Thoracic aorta (tissue), 2 donors: ENCODE measurements around the gene SLC12A4. TPM values are rescaled to one million over a fixed set of nuclear protein-coding genes. Genes with fewer than 3 reads are reported as not detected.
"Not testable (repeated sequence)": the region's sequence is repeated elsewhere in the genome, so short reads cannot be mapped to it uniquely, and the experiment has no call there.

Experiments used
- ATAC-seq: fragments of 150-250 bp; one replicate; pipeline ENCODE4 v1.8.0; 2017; ENCODE audit warnings: low read depth; ENCODE audit not compliant: insufficient number of reproducible peaks, low FRiP score
- DNase-seq: peaks from one replicate; pipeline ENCODE4 v3.0.0-alpha.2; 2020; ENCODE audit warnings: low spot score
- H3K27ac ChIP-seq, 2 donors: fragments of 200-600 bp; sonication (generic); 1 replicate in 1 of 2; 2 replicates in 1 of 2; pipeline ENCODE4 v1.5.1; 2016; ENCODE audit warnings: mild to moderate bottlenecking in 2 of 2, moderate library complexity in 2 of 2
- H3K27me3 ChIP-seq: fragments of 200-600 bp; sonication (generic); replicated peaks from 2 replicates; pipeline ENCODE4 v1.6.0; 2016; ENCODE audit warnings: mild to moderate bottlenecking; ENCODE audit not compliant: insufficient read depth
- H3K36me3 ChIP-seq: fragments of 200-600 bp; sonication (generic); one replicate; pipeline ENCODE4 v1.5.1; 2016
- H3K4me1 ChIP-seq, 2 donors: fragments of 200-600 bp; sonication (generic); 1 replicate in 1 of 2; 2 replicates in 1 of 2; pipeline versions ENCODE4 v1.5.1 to v1.6.0; 2016; ENCODE audit warnings: low read depth in 2 of 2, mild to moderate bottlenecking in 1 of 2; ENCODE audit not compliant: control insufficient read depth in 1 of 2
- H3K4me3 ChIP-seq: fragments of 200-600 bp; sonication (generic); 2 replicates; pipeline ENCODE4 v1.5.1; 2016; ENCODE audit warnings: mild to moderate bottlenecking
- H3K9me3 ChIP-seq: fragments of 200-600 bp; sonication (generic); 2 replicates; pipeline ENCODE4 v1.5.1; 2016
- total RNA-seq, 2 donors: library from RNA; depleted of rRNA; stranded (reverse); fragments of >200 nt; gene quantifications; one replicate each; pipeline versions ENCODE4 v1.1.0 to v1.2.3, GENCODE V29; 2016
- TF ChIP-seq, protein P1 (sequence below): fragments of 200-600 bp; sonication (generic); IDR thresholded peaks from one replicate; pipeline ENCODE4 v1.5.1; 2019; ENCODE audit warnings: antibody characterized with exemption

SLC12A4 gene
- total RNA-seq, 2 donors from 2014 or later: 163 to 168 TPM

GRCh38 chr16:67996666-67997065 lies 28.2 kb upstream of the SLC12A4 start:
- TF ChIP-seq, protein P1, sequence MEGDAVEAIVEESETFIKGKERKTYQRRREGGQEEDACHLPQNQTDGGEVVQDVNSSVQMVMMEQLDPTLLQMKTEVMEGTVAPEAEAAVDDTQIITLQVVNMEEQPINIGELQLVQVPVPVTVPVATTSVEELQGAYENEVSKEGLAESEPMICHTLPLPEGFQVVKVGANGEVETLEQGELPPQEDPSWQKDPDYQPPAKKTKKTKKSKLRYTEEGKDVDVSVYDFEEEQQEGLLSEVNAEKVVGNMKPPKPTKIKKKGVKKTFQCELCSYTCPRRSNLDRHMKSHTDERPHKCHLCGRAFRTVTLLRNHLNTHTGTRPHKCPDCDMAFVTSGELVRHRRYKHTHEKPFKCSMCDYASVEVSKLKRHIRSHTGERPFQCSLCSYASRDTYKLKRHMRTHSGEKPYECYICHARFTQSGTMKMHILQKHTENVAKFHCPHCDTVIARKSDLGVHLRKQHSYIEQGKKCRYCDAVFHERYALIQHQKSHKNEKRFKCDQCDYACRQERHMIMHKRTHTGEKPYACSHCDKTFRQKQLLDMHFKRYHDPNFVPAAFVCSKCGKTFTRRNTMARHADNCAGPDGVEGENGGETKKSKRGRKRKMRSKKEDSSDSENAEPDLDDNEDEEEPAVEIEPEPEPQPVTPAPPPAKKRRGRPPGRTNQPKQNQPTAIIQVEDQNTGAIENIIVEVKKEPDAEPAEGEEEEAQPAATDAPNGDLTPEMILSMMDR: no peak
- DNase-seq (no peak), ATAC-seq (no peak)
- no peaks in the 10 kb centered on the region for H3K9me3 ChIP-seq
- H3K36me3 ChIP-seq: no peaks in the 10 kb centered on the region
- H3K4me1 ChIP-seq: peaks cover 6 to 10% of the 10 kb centered on the region in 2 donors
- no peak overlapping the region for H3K4me3 ChIP-seq
- H3K27ac ChIP-seq: no peak overlapping the region
- H3K27me3 ChIP-seq: no peaks in the 10 kb centered on the region

- ATAC-seq (no peak), DNase-seq (no peak)
- Histone ChIP-seq H3K27ac (no peak overlapping the region), H3K36me3 (no peaks in the 10 kb centered on the region), H3K9me3 (no peaks in the 10 kb centered on the region), H3K4me1 (peaks cover 6 to 10% of the 10 kb centered on the region in 2 donors), H3K4me3 (no peak overlapping the region), H3K27me3 (no peaks in the 10 kb centered on the region)
- TF ChIP-seq, protein P1: no peak
Observed at GRCh38 chr16:67995423-67995822, 27.0 kb upstream of the SLC12A4 start.

GRCh38 chr16:67994040-67994408 lies 25.6 kb upstream of the SLC12A4 start:
- not testable (repeated sequence) for H3K4me3 ChIP-seq, H3K4me1 ChIP-seq, H3K9me3 ChIP-seq, DNase-seq, H3K27me3 ChIP-seq, ATAC-seq, H3K36me3 ChIP-seq
- peak overlapping the region in 1 of 2 donors; percentile 17 for H3K27ac ChIP-seq

GRCh38 chr16:67993207-67994039 lies 25.0 kb upstream of the SLC12A4 start:
- TF ChIP-seq, protein P1: peak; percentile 100
- ATAC-seq (peak; percentile 67), DNase-seq (peak; percentile 20)
- peak overlapping the region in 1 of 2 donors; percentile 17 for H3K27ac ChIP-seq
- no peaks in the 10 kb centered on the region for H3K27me3 ChIP-seq
- peaks cover 6 to 10% of the 10 kb centered on the region in 2 donors for H3K4me1 ChIP-seq
- H3K9me3 ChIP-seq: no peaks in the 10 kb centered on the region
- peak overlapping the region; percentile 73 for H3K4me3 ChIP-seq
- H3K36me3 ChIP-seq: no peaks in the 10 kb centered on the region

GRCh38 chr16:67992661-67993206 lies 24.3 kb upstream of the SLC12A4 start:
- Histone ChIP-seq H3K27me3 (no peaks in the 10 kb centered on the region), H3K4me3 (peak overlapping the region; percentile 73), H3K27ac (no peak overlapping the region), H3K4me1 (peaks cover 6 to 10% of the 10 kb centered on the region in 2 donors), H3K9me3 (no peaks in the 10 kb centered on the region), H3K36me3 (no peaks in the 10 kb centered on the region)
- TF ChIP-seq, protein P1: no peak
- DNase-seq: no peak
- no peak for ATAC-seq
